Adrenal gland (tissue), 5 donors: ENCODE measurements around the gene S100A12.

ENCODE experiments used
- POLR2A ChIP-seq, 2 donors: fragments of 450-650 bp; IDR thresholded peaks; one replicate each; pipeline ENCODE4 v1.6.1; 2017; ENCODE audit warnings: antibody characterized with exemption in 2 of 2, mild to moderate bottlenecking in 2 of 2, moderate library complexity in 1 of 2
- TF ChIP-seq, protein P1 (sequence below), 6 experiments: fragments of 450-650 bp in 4 of 6; fragments of 200-600 bp in 2 of 6; sonication (generic) in 1 of 6; IDR thresholded peaks; 1 replicate in 5 of 6; 2 replicates in 1 of 6; pipeline versions ENCODE4 v1.5.1 to v1.8.0; 2016 to 2021; ENCODE audit warnings: antibody characterized with exemption in 6 of 6, mild to moderate bottlenecking in 2 of 6, moderate library complexity in 1 of 6
- donor health status: DM: no; HTN: no; CAD: no.

GRCh38 chr1:153364156-153364555, 11.3 kb downstream of the S100A12 start:
- TF ChIP-seq, protein P1, sequence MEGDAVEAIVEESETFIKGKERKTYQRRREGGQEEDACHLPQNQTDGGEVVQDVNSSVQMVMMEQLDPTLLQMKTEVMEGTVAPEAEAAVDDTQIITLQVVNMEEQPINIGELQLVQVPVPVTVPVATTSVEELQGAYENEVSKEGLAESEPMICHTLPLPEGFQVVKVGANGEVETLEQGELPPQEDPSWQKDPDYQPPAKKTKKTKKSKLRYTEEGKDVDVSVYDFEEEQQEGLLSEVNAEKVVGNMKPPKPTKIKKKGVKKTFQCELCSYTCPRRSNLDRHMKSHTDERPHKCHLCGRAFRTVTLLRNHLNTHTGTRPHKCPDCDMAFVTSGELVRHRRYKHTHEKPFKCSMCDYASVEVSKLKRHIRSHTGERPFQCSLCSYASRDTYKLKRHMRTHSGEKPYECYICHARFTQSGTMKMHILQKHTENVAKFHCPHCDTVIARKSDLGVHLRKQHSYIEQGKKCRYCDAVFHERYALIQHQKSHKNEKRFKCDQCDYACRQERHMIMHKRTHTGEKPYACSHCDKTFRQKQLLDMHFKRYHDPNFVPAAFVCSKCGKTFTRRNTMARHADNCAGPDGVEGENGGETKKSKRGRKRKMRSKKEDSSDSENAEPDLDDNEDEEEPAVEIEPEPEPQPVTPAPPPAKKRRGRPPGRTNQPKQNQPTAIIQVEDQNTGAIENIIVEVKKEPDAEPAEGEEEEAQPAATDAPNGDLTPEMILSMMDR (IDR thresholded peaks at IDR 0.05): no peak
- TF ChIP-seq POLR2A (IDR thresholded peaks at IDR 0.05): no peak
